Measurements from ENCODE around the gene FOXJ2.
"Not testable (repeated sequence)": the region's sequence is repeated elsewhere in the genome, so short reads cannot be mapped to it uniquely, and the experiment has no call there.

FOXJ2 gene

DNA sequence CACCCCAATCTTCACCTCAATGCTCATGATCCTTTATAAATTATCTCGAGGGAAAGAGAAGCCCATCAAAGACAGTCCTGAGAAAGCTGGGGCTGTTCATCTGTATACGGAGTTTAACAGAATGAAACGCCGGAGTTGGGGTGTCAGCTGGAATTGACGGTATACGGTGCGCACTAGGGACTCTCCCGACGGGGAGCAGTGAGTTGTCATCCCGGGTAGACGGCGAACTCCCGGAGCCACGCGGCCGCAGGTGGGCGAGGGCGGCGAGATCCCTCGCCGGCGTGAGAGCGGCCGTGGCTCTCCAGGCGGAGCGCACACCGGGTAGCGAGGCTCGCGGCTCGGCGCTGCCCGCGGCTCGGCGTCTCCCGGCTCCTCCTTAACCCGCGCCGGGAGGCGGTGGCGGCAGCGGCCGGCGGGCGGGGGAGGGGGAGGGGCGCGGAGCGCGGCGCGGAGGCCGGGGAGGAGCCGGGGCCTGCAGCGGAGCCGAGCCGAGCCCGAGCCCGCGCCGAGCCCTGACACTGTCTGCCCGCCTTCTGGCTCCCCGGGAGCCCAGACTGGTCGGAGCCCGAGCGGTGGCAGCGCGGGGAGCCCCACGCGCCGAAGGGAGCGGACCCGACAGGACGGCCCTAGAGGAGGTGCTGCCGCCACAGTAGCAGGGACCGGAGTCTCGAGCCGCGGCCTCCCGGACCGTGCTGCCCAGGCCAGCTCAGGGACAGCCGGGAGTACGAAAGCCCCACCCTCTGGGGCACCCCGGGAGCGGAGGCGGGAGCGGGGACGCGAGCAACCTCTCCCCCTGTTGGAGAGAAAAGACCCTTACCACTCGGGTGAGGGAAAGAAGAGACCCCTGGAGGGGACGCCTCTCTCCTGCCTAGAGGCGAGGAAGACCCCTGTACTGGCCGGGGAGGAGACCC lies at the start of gene FOXJ2:
Gene FOXJ2 (plus strand): TSS at position 475 of the 911 bp plus-strand sequence. CDS start 7,117 bp downstream, outside the sequence.
- DNase-seq: peak; percentile 93

DNA sequence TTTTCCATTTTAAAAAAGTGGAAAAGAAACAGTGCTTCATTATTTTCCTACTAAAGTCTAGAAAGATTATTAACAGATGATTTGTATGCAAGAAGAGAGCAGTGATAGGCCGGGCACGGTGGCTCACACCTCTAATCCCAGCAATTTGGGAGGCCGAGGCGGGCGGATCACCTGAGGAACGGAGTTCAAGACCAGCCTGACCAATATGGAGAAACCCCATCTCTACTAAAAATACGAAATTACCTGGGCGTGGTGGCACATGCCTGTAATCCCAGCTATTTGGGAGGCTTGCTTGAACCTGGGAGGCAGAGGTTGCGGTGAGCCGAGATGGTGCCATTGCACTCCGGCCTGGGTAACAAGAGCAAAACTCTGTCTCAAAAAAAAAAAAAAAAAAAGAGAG lies 49.5 kb upstream of the FOXJ2 start:
- DNase-seq: not testable (repeated sequence)

DNA sequence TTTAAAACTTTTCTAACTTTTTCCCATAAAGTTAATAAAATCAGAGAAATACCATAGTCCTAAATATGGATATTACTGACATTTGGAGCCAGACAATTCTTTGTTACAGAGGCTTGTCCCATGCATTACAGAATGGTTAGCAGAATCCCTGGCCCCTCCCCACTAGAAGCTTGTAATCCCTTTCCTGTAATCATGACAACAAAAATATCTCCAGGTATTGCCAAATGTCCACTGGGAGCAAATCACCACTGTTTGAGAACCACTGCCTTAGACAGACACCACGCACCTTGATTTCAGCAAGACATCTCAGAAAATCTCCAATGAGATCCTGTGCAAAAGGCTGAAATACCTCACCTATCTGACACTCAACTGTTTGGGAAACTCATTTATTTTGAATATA lies 49.1 kb upstream of the FOXJ2 start:
- DNase-seq: not testable (repeated sequence)

GRCh38 chr12:7984900-7985299 lies 47.6 kb upstream of the FOXJ2 start:
- DNase-seq: no peak

DNA sequence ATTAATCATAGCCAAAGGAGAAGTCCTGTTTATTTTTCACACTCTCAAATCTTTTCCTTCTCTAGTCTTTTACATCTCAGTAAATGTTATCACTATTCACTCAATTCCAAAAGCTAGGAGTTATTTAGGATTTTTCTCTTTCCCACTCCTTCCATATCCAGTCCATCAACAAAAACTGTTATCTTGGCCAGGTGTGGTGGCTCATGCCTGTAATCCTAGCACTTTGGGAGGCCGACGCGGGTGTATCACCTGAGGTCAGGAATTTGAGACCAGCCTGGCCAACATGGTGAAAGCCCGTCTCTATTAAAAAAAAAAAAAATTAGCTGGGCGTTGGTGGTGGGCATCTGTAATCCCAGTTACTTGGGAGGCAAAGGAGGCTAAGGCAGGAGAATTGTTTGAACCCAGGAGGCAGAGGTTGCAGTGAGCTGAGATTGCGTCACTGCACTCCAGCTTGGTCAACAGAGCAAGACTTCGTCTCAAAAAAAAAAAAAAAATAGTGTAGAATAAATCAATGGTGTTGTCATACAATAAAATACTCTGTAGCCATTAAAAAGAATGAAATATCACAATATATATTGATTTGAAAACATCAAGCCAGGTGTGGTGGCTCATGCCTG lies 46.6 kb upstream of the FOXJ2 start:
- no peak for DNase-seq

DNA sequence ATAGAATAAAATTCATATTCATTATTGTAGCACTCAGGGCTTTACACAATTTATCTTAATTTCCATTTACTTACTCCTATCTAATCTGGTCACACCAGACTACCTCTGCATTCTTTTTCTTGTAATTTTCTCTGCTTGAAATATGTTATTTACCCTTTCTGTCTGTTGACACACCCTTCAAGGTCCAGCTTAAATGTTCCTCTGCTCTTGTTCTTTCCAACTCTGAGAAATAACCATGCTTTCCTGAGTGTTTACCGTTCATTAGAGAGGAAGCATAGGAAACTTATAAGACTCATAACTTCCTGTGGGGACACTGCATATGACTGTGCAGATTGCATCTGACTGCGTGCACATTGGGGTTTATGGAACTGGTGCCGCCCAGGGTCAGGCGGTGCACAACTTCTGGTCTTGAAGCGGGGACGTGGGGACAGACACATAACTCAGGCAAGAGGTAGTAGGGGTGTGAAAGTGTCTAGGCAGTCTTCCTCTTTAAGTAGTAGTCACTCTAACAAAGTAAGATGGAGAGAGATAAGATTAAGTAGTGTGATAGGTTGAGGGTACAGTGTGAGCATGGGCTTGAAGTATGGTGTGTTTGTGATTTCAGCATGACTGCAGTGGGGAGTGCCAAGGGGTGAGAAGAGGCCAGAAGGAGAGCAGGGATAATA lies 42.6 kb upstream of the FOXJ2 start:
- no peak for DNase-seq

- no peak for DNase-seq
These were observed 41.0 kb upstream of the FOXJ2 start for GRCh38 chr12:7991535-7991934.

DNA sequence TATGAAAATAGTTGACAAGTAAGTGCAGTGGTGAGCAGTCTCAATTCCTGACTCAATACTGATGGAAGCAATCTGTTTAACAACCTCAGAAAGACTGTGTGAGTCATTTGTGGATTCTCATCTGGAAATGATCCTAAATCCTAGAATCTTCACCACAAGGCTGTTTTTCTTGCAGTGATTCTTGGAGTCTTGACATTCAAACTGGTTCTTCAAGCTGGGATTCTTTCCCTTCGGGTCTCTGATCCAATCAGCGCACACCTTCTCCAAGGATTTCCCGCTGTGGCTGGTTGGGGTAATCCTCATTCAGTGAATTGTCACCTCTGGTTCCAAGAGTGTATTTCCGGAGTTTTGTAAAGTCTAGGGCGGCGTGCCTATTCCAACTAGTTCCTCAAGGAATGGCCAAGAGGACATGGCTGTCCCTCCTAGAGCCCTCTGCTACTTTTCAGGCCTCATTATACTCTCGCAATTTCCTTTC lies 37.7 kb upstream of the FOXJ2 start:
- DNase-seq: no peak

- DNase-seq: peak; percentile 95
These were observed 37.1 kb upstream of the FOXJ2 start for GRCh38 chr12:7995266-7995963.

GRCh38 chr12:8000827-8001226 lies 31.7 kb upstream of the FOXJ2 start:
- DNase-seq: not testable (repeated sequence)

DNA sequence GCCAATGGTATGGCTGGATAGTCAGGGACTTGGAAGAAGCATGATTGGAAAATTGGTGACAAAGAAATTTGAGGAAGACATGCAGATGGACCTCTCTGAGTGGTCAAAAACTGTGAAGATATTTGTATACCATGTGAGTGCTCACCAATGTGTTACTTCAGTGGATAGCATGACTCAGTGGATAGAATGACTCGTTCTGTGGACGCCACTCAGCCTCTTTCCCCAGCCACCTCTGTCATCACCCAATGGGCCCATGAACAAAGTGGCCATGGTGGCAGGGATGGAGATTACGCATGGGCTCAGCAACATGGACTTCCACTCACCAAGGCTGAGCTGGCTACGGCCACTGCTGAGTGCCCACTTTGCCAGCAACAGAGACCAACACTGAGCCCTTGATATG lies 31.0 kb upstream of the FOXJ2 start:
- not testable (repeated sequence) for DNase-seq

- not testable (repeated sequence) for DNase-seq
These were observed 27.6 kb upstream of the FOXJ2 start for GRCh38 chr12:8004897-8005296.

DNA sequence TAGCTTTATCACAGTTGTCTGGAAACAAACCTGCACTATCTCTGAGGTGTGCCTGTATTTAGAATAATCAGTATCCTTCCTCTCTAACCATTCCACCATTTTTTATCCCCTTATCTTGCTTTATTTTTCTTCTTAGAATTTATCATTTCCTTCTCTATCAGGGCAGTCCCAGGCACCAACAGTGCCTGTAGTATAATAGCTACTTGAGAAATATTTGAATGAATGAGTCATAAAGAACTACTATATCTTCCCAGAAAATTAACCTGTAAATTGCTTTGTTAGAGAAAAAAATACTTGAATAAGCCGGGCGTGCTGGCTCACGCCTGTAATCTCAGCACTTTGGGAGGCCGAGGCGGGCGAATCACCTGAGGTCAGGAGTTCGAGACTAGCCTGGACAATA lies 21.2 kb upstream of the FOXJ2 start:
- no peak for DNase-seq

GRCh38 chr12:8012651-8013309 lies 19.7 kb upstream of the FOXJ2 start:
- no peak for DNase-seq

GRCh38 chr12:8014836-8015235 lies 17.7 kb upstream of the FOXJ2 start:
- DNase-seq: no peak

DNA sequence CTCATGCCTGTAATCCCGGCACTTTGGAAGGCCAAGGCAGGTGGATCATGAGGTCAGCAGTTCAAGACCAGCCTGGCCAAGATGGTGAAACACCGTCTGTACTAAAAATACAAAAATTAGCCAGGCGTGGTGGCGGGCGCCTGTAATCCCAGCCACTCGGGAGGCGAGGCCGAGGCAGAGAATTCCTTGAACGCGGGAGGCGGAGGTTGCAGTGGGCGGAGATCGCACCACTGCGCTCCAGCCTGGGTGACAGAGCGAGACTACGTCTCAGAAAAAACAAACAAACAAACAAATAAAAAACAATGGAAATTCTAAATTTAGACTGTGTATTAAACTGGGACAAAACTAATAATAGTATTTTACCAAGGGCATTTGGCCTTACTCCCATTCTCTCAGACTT lies 14.3 kb upstream of the FOXJ2 start:
- not testable (repeated sequence) for DNase-seq

- no peak for DNase-seq
These were observed 13.6 kb upstream of the FOXJ2 start for GRCh38 chr12:8018666-8019581.

GRCh38 chr12:8026291-8026900 lies 6.1 kb upstream of the FOXJ2 start:
- DNase-seq: peak; percentile 99

GRCh38 chr12:8027856-8028255 lies 4.7 kb upstream of the FOXJ2 start:
- no peak for DNase-seq

DNA sequence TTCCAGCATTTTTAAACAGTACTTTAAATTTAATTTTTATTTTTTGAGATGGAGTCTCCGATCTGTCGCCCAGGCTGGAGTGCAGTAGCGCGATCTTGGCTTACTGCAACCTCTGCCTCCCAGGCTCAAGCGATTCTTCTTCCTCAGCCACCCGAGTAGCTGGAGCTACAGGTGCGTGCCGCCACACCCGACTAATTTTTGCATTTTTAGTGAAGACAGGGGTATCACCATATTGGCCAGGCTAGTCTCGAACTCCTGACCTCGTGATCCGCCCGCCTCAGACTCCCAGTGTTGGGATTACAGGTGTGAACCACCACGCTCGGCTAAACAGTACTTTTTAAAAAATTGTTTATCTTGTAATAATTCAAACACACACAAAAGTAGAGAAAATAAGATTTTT lies 4.2 kb upstream of the FOXJ2 start:
- DNase-seq: no peak

DNA sequence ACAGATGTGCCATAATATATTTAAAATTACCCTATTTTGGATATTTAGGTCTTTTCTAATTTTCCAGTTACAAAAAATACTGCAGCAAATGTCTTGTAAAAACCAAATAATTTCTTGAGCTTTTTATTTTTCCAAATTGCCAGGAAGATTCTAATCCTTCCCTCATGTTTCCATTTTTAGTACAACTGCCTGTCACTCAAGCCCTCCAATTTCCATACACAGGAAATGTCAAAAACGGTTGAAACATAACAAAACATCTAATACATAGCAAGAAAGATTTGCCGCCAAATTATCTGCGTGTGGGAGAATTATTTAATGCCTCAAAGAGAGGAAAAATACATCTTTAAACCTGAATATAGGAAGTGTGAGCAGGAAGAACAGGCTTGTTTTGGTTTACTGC lies 2.3 kb upstream of the FOXJ2 start:
- DNase-seq: no peak

Data from DMS53 (cell line).